Measurements from ENCODE around the gene TSPAN9. TPM values are rescaled to one million over a fixed set of nuclear protein-coding genes. Genes with fewer than 3 reads are reported as not detected.

The TSPAN9 gene
- total RNA-seq, 1 donor from 2014 or later: 109 TPM

DNA sequence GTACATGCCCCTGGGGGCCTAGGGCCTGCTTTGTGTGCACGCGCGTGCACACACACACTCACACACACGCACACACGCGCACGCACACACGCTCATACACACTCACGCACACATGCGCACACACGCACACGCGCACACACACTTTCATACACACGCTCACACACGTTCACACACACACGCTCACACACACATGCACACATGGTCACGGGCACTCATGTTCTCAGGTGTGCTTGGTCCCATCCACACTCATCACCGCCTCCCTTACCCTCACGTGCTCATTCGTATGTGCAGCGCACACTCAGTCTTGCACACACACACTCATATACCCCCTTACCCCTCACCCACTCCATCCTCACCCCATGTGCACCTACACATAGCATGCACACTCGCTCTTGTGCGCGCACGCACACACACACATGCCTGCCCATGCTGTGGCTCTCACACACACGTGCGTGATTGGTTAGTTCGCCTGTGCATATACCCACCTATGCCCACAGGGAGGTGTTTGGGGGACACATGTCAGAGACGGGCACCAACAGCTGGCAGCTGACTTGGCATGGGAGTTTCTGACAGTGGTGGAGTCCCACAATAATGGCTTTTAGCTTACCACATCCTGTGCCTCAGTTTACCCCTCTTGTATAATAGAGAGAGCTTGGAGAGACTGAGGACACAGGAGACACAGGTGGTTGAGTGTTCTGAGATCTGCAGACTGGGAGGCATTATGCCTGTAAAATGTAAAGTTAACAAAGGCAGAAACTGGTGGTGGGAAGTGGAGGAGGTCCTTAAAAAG lies 28.7 kb downstream of the TSPAN9 start:
- DNase-seq (ENCODE audit: low spot score in 2 of 2): no peak
- intact Hi-C loops (cut with DNase I): no loop called here
- Histone ChIP-seq H3K4me3 (no peak overlapping the region), H3K36me3 (no peaks in the 10 kb centered on the region), H3K9me3 (no peaks in the 10 kb centered on the region), H3K27ac (no peak overlapping the region), H3K4me1 (peaks cover 0 to 9% of the 10 kb centered on the region in 2 donors), H3K27me3 (no peaks in the 10 kb centered on the region)
- TF ChIP-seq, protein P1, sequence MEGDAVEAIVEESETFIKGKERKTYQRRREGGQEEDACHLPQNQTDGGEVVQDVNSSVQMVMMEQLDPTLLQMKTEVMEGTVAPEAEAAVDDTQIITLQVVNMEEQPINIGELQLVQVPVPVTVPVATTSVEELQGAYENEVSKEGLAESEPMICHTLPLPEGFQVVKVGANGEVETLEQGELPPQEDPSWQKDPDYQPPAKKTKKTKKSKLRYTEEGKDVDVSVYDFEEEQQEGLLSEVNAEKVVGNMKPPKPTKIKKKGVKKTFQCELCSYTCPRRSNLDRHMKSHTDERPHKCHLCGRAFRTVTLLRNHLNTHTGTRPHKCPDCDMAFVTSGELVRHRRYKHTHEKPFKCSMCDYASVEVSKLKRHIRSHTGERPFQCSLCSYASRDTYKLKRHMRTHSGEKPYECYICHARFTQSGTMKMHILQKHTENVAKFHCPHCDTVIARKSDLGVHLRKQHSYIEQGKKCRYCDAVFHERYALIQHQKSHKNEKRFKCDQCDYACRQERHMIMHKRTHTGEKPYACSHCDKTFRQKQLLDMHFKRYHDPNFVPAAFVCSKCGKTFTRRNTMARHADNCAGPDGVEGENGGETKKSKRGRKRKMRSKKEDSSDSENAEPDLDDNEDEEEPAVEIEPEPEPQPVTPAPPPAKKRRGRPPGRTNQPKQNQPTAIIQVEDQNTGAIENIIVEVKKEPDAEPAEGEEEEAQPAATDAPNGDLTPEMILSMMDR (IDR thresholded peaks at IDR 0.05): no peak

DNA sequence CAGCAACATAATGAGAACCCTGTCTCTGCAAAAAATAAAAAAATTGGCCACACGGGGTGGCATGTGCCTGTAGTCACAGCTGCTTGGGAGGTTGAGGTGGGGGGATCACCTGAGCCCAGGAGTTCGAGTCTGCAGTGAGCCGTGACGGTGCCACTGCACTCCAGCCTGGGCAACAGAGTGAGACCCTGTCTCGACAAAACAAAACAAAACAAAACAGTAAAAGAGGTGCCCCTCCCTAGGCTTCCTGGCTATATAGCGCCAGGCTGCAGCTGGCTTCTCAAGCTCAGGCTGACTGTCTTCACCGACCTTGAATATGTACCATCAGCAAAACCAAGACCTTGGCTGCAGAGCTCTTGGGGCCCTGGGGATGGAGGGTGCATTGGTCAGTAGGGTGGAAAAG lies 29.4 kb downstream of the TSPAN9 start:
- intact Hi-C loops (cut with DNase I): no loop called here

DNA sequence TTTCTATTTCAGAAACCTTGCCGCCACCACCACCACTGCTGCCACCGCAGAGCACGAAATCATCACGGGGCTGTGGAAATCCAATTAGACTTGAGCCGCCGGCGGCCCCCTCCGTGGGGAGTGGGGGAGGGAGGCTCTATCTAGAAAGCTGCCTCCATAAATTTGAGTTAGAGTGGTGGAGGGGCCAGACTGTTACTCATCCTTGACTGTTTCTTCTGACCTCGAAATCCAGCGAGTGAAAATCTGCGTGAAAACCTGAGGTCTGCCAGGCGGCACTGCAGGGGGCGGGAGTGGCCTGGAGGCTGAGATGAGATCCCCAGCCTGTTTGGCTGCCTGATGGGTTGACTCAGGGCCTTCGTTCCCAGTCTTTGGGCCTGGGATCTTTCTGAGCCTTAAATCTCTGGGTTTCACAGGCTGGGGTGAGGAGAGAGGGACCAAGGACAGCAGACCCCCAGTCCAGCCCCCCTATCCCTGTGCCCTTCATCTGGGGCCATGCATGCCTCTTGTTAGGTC lies 29.9 kb downstream of the TSPAN9 start:
- Histone ChIP-seq H3K27me3 (no peaks in the 10 kb centered on the region), H3K9me3 (no peaks in the 10 kb centered on the region), H3K27ac (peak overlapping the region in 1 of 2 donors; percentile 11), H3K4me3 (no peak overlapping the region), H3K4me1 (peaks cover 0 to 2% of the 10 kb centered on the region in 2 donors), H3K36me3 (no peaks in the 10 kb centered on the region)
- intact Hi-C loops (cut with DNase I): no loop called here
- TF ChIP-seq, protein P1 (IDR thresholded peaks at IDR 0.05): no peak
- DNase-seq (ENCODE audit: low spot score in 2 of 2): no peak

More for the DNA sequence above, 29.4 kb downstream of the TSPAN9 start:
- Histone ChIP-seq H3K36me3 (no peaks in the 10 kb centered on the region), H3K27ac (peak overlapping the region in 1 of 2 donors; percentile 11), H3K27me3 (no peaks in the 10 kb centered on the region), H3K4me1 (peaks cover 0 to 8% of the 10 kb centered on the region in 2 donors), H3K9me3 (no peaks in the 10 kb centered on the region), H3K4me3 (no peak overlapping the region)
- DNase-seq (ENCODE audit: low spot score in 2 of 2): no peak
- TF ChIP-seq, protein P1 (IDR thresholded peaks at IDR 0.05): no peak

DNA sequence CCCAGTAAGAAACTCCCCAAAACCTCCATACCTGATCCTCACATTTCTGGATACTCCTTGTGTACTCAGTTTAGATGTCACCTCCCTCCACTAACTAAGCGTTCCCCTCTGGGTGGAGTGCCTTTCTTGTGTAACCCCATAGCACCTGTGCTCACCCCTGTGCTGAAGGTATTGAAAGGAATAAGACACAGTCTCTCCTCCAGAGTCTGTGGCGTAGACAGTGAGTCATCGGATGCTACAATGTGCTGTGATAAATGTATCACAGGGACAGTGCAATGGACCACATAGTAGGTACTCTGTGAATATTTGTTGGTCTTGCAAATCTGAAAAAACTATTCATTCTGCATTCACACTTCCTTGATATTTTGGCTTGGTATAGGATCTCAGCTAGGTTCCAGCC lies 30.8 kb downstream of the TSPAN9 start:
- TF ChIP-seq, protein P1 (IDR thresholded peaks at IDR 0.05): no peak
- H3K27me3 ChIP-seq: no peaks in the 10 kb centered on the region
- DNase-seq (ENCODE audit: low spot score in 2 of 2): no peak
- no peaks in the 10 kb centered on the region for H3K9me3 ChIP-seq
- H3K27ac ChIP-seq: no peak overlapping the region
- no peaks in the 10 kb centered on the region for H3K4me1 ChIP-seq
- H3K4me3 ChIP-seq: no peak overlapping the region
- intact Hi-C loops (cut with DNase I): no loop called here
- no peaks in the 10 kb centered on the region for H3K36me3 ChIP-seq

DNA sequence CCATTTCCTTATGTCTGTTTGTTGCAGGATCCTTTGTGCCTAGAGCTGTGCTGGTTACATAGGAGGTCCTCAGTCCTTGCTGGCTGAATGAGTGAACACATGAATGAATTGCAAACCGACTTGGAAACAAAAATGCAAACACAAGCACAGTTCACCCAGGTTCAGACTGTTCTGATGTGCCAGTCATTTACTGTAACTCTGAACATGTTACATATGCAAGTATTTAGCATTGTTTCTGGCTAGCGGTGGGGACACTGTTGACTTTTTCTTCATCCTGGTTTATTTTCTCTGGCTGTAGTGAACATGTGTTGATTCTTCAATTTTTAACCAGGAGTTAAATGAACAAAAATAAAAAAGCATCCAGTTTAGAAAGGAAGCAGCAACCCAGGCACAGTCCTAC lies 33.4 kb downstream of the TSPAN9 start:
- Histone ChIP-seq H3K4me3 (no peak overlapping the region), H3K27me3 (no peaks in the 10 kb centered on the region), H3K9me3 (no peaks in the 10 kb centered on the region), H3K4me1 (no peaks in the 10 kb centered on the region), H3K27ac (no peak overlapping the region), H3K36me3 (peaks cover 0 to 5% of the 10 kb centered on the region in 2 donors)
- intact Hi-C loops (cut with DNase I): no loop called here
- TF ChIP-seq, protein P1 (IDR thresholded peaks at IDR 0.05): no peak
- no peak for DNase-seq (ENCODE audit: low spot score in 2 of 2)

Measured in ascending aorta (tissue), 2 donors.